ENCODE measurements around the gene WNK1. TPM values are rescaled to one million over a fixed set of nuclear protein-coding genes. Genes with fewer than 3 reads are reported as not detected.

Gene WNK1
- total RNA-seq, 2 experiments from 2014 or later, result 84.1 to 131 TPM

DNA sequence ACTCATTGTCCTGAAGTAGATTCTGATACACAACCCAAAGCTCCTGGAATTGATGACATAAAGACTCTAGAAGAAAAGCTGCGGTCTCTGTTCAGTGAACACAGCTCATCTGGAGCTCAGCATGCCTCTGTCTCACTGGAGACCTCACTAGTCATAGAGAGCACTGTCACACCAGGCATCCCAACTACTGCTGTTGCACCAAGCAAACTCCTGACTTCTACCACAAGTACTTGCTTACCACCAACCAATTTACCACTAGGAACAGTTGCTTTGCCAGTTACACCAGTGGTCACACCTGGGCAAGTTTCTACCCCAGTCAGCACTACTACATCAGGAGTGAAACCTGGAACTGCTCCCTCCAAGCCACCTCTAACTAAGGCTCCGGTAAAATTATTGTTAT is 133.3 kb downstream of the WNK1 start:
- DNase-seq (ENCODE audit: low spot score), result no peak
- no TSS peak for BruUV-seq (replicated peaks)
- Histone ChIP-seq H3K9me3 (ENCODE audit: low read length) (no peaks in the 10 kb centered on the region), H3K4me1 (ENCODE audit: insufficient read depth, low read length, poor library complexity, severe bottlenecking) (no peaks in the 10 kb centered on the region), H3K9me2 (ENCODE audit: insufficient read depth, low read length) (no peaks in the 10 kb centered on the region), H2AFZ (ENCODE audit: low read length) (no peak overlapping the region), H3K79me2 (ENCODE audit: insufficient read depth, low read depth, low read length) (no peaks in the 10 kb centered on the region), H3K36me3 (ENCODE audit: insufficient read depth, low read length) (peaks cover 99% of the 10 kb centered on the region), H4K20me1 (ENCODE audit: insufficient read depth, low read length) (no peaks in the 10 kb centered on the region), H3K4me2 (ENCODE audit: low read length) (no peak overlapping the region), H3K4me3 (ENCODE audit: low read depth, low read length, poor library complexity, severe bottlenecking) (no peak overlapping the region), H3K27ac (ENCODE audit: low read depth, low read length, poor library complexity, severe bottlenecking) (no peak overlapping the region)
- POLR2A ChIA-PET, result interaction anchor here (1.0 kb wide), 1 partner anchor 9 kb away, joined by 4 read pairs; no protein-coding TSS in a partner anchor
- TF ChIP-seq EZH2phosphoT487 (IDR thresholded peaks at IDR 0.05; ENCODE audit: borderline replicate concordance, low read depth, low read length), result no peak
- TF ChIP-seq, protein P1, sequence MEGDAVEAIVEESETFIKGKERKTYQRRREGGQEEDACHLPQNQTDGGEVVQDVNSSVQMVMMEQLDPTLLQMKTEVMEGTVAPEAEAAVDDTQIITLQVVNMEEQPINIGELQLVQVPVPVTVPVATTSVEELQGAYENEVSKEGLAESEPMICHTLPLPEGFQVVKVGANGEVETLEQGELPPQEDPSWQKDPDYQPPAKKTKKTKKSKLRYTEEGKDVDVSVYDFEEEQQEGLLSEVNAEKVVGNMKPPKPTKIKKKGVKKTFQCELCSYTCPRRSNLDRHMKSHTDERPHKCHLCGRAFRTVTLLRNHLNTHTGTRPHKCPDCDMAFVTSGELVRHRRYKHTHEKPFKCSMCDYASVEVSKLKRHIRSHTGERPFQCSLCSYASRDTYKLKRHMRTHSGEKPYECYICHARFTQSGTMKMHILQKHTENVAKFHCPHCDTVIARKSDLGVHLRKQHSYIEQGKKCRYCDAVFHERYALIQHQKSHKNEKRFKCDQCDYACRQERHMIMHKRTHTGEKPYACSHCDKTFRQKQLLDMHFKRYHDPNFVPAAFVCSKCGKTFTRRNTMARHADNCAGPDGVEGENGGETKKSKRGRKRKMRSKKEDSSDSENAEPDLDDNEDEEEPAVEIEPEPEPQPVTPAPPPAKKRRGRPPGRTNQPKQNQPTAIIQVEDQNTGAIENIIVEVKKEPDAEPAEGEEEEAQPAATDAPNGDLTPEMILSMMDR (conservative IDR thresholded peaks at IDR 0.05; ENCODE audit: low read length), result no peak
- CTCF ChIA-PET (ENCODE audit: unreplicated experiment), result no interaction called here
- intact Hi-C loops (cut with micrococcal nuclease; ENCODE audit: unreplicated experiment), result no loop called here

DNA sequence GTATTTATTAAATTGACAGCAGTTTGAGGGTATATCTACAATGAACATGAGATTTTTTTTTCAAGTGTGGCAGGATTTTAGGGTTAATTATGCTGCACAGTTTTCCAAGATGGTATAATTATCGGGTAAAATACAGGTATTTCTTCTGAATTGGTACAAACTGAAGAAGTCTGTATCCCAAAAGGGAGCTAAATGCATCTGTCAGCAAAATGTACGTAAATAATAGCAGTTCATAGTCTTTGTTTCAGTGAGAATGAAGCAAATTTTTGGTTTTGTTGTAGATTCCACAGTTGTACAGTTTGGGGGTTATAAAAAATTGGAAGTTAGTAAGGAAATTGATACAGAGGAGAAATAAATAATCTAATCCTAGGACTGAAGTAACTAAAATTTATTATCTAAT is 133.8 kb downstream of the WNK1 start:
- Histone ChIP-seq H3K9me3 (ENCODE audit: low read length) (no peaks in the 10 kb centered on the region), H2AFZ (ENCODE audit: low read length) (no peak overlapping the region), H3K27ac (ENCODE audit: low read depth, low read length, poor library complexity, severe bottlenecking) (no peak overlapping the region), H3K4me3 (ENCODE audit: low read depth, low read length, poor library complexity, severe bottlenecking) (no peak overlapping the region), H3K4me2 (ENCODE audit: low read length) (no peak overlapping the region), H3K9me2 (ENCODE audit: insufficient read depth, low read length) (no peaks in the 10 kb centered on the region), H4K20me1 (ENCODE audit: insufficient read depth, low read length) (no peaks in the 10 kb centered on the region), H3K36me3 (ENCODE audit: insufficient read depth, low read length) (peaks cover 99% of the 10 kb centered on the region), H3K4me1 (ENCODE audit: insufficient read depth, low read length, poor library complexity, severe bottlenecking) (no peaks in the 10 kb centered on the region), H3K79me2 (ENCODE audit: insufficient read depth, low read depth, low read length) (no peaks in the 10 kb centered on the region)
- ChIA-PET CTCF (ENCODE audit: unreplicated experiment) (no interaction called here), POLR2A (interaction anchor here (0.6 kb wide), 1 partner anchor 48 kb away, joined by 3 read pairs; no protein-coding TSS in a partner anchor)
- intact Hi-C loops (cut with micrococcal nuclease; ENCODE audit: unreplicated experiment), result no loop called here
- no peak for TF ChIP-seq EZH2phosphoT487 (IDR thresholded peaks at IDR 0.05; ENCODE audit: borderline replicate concordance, low read depth, low read length)
- TF ChIP-seq, protein P1 (conservative IDR thresholded peaks at IDR 0.05; ENCODE audit: low read length), result no peak
- no TSS peak for BruUV-seq (replicated peaks)
- no peak for DNase-seq (ENCODE audit: low spot score)

DNA sequence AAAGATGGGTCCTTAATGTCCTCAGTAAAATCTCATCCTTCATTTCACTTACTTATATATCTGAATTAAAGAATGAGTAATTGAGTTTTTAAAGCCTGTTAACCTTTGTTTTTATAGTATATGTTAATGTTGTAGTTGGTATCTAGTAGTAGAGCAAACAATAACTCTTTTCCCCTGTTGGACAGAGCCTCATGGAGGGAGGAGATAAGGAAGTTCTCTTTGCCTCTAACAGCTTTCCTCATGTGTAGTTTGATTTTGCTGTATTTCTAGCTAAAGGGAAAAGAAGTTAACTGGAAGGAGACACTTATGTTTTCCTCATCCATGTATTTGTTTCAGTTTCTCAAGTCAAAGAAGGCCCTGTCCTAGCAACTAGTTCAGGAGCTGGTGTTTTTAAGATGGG is 141.8 kb downstream of the WNK1 start:
- H4K20me1 ChIP-seq (ENCODE audit: insufficient read depth, low read length), result no peaks in the 10 kb centered on the region
- no peak overlapping the region for H3K4me2 ChIP-seq (ENCODE audit: low read length)
- CTCF ChIA-PET (ENCODE audit: unreplicated experiment), result no interaction called here
- no peaks in the 10 kb centered on the region for H3K4me1 ChIP-seq (ENCODE audit: insufficient read depth, low read length, poor library complexity, severe bottlenecking)
- intact Hi-C loops (cut with micrococcal nuclease; ENCODE audit: unreplicated experiment), result no loop called here
- H3K9me3 ChIP-seq (ENCODE audit: low read length), result no peaks in the 10 kb centered on the region
- no peaks in the 10 kb centered on the region for H3K9me2 ChIP-seq (ENCODE audit: insufficient read depth, low read length)
- H3K36me3 ChIP-seq (ENCODE audit: insufficient read depth, low read length), result peaks cover 78% of the 10 kb centered on the region
- DNase-seq (ENCODE audit: low spot score), result no peak
- H3K27ac ChIP-seq (ENCODE audit: low read depth, low read length, poor library complexity, severe bottlenecking), result no peak overlapping the region
- POLR2A ChIA-PET, result interaction anchor here (0.8 kb wide), 1 partner anchor 9 kb away, joined by 4 read pairs; no protein-coding TSS in a partner anchor
- no peak overlapping the region for H2AFZ ChIP-seq (ENCODE audit: low read length)
- TF ChIP-seq, protein P1 (conservative IDR thresholded peaks at IDR 0.05; ENCODE audit: low read length), result no peak
- TF ChIP-seq EZH2phosphoT487 (IDR thresholded peaks at IDR 0.05; ENCODE audit: borderline replicate concordance, low read depth, low read length), result no peak
- no peak overlapping the region for H3K4me3 ChIP-seq (ENCODE audit: low read depth, low read length, poor library complexity, severe bottlenecking)
- no peaks in the 10 kb centered on the region for H3K79me2 ChIP-seq (ENCODE audit: insufficient read depth, low read depth, low read length)
- BruUV-seq (replicated peaks), result no TSS peak
